HepG2 (cell line): ENCODE data around the gene ZBTB1. TPM values are rescaled to one million over a fixed set of nuclear protein-coding genes. Genes with fewer than 3 reads are reported as not detected.

Experiments
- ESRRA ChIP-seq: sonication (generic); formaldehyde crosslinking; IDR thresholded peaks from 2 replicates; pipeline ENCODE4 v1.5.1; 2020; ENCODE audit warnings: mild to moderate bottlenecking, low read depth, missing genetic modification reagents
- FOXK2 ChIP-seq: fragments of 450-650 bp; IDR thresholded peaks from 2 replicates; pipeline ENCODE4 v1.6.1; 2016
- GTF3A ChIP-seq: sonication (generic); formaldehyde crosslinking; conservative IDR thresholded peaks from 2 replicates; pipeline ENCODE4 v1.4.0; 2020; ENCODE audit warnings: mild to moderate bottlenecking, missing genetic modification reagents
- NR1H2 ChIP-seq: sonication (generic); formaldehyde crosslinking; IDR thresholded peaks from 2 replicates; pipeline ENCODE4 v1.8.1; 2022; ENCODE audit warnings: low read depth, missing genetic modification reagents, borderline replicate concordance
- SIX4 ChIP-seq: sonication (generic); formaldehyde crosslinking; IDR thresholded peaks from 2 replicates; pipeline ENCODE4 v1.4.0; 2020; ENCODE audit warnings: missing genetic modification reagents
- TFDP2 ChIP-seq: sonication (generic); formaldehyde crosslinking; IDR thresholded peaks from 2 replicates; pipeline ENCODE4 v1.4.0; 2020; ENCODE audit warnings: missing genetic modification reagents
- THRA ChIP-seq: sonication (generic); formaldehyde crosslinking; IDR thresholded peaks from 2 replicates; pipeline ENCODE4 v1.4.0; 2020; ENCODE audit warnings: missing genetic modification reagents, borderline replicate concordance
- ZMYM2 ChIP-seq: sonication (generic); formaldehyde crosslinking; IDR thresholded peaks from 2 replicates; pipeline ENCODE4 v1.8.0; 2022; ENCODE audit warnings: mild to moderate bottlenecking, missing genetic modification reagents
- ZNF281 ChIP-seq: sonication (generic); formaldehyde crosslinking; IDR thresholded peaks from 2 replicates; pipeline ENCODE4 v1.4.0; 2020; ENCODE audit warnings: missing genetic modification reagents, borderline replicate concordance
- ZNF33B ChIP-seq: sonication (generic); formaldehyde crosslinking; IDR thresholded peaks from 2 replicates; pipeline ENCODE4 v1.5.1; 2020; ENCODE audit warnings: mild to moderate bottlenecking, missing genetic modification reagents
- ZNF589 ChIP-seq: sonication (generic); formaldehyde crosslinking; conservative IDR thresholded peaks from 2 replicates; pipeline ENCODE4 v1.8.0; 2022; ENCODE audit warnings: mild to moderate bottlenecking, moderate library complexity, missing genetic modification reagents
- ZNF609 ChIP-seq: sonication (generic); formaldehyde crosslinking; IDR thresholded peaks from 2 replicates; pipeline ENCODE4 v1.4.0; 2020; ENCODE audit warnings: mild to moderate bottlenecking, missing genetic modification reagents, borderline replicate concordance
- ZNF850 ChIP-seq: sonication (generic); formaldehyde crosslinking; conservative IDR thresholded peaks from 2 replicates; pipeline ENCODE4 v1.9.0; 2021; ENCODE audit warnings: mild to moderate bottlenecking, missing genetic modification reagents
- polyA plus RNA-seq, 8 experiments: library from polyadenylated mRNA; depleted of rRNA in 3 of 8; stranded (reverse) in 7 of 8; unstranded in 1 of 8; fragments of >200 nt; fragmentation: Illumina TruSeq in 4 of 8; extraction: Trizol in 4 of 8; gene quantifications; 2 replicates each; pipeline versions ENCODE4 v1.2.1 to v1.2.3, GENCODE V29; 2011 to 2016; ENCODE audit warnings: low read depth in 4 of 8, missing spikeins in 1 of 8, mixed read lengths in 1 of 8; ENCODE audit not compliant: insufficient read depth in 1 of 8
- total RNA-seq, 5 experiments: library from RNA; depleted of rRNA; stranded (reverse); fragments of >200 nt; fragmentation: Illumina TruSeq; extraction: Trizol; gene quantifications; 2 replicates each; pipeline ENCODE4 v1.2.3, GENCODE V29; 2016; ENCODE audit warnings: low read depth in 1 of 5

Gene ZBTB1
- total and polyA plus RNA-seq, 2 of the 13 experiments (the other 11 are each of a cell fraction or from before 2014, with no cell fraction given) = 18.8 to 22.6 TPM

GRCh38 chr14:64504310-64504896, at the start of gene ZBTB1 (continued):
- TF ChIP-seq TFDP2 (CRISPR knock-in tag) = no peak
- no peak; the same call in 1 of the 2 replicates for TF ChIP-seq ZNF609 (CRISPR knock-in tag)
- no peak for TF ChIP-seq ZNF33B (CRISPR knock-in tag)
- TF ChIP-seq THRA (CRISPR knock-in tag) = no peak
- no peak for TF ChIP-seq FOXK2
- no peak for TF ChIP-seq SIX4 (CRISPR knock-in tag)
- TF ChIP-seq NR1H2 (CRISPR knock-in tag) = no peak
- TF ChIP-seq ZNF850 = no peak
- TF ChIP-seq ZNF589 = peak; percentile 36; the same call in 1 of the 2 replicates
- TF ChIP-seq ZNF281 = 0 out of 2 replicates have a peak, but pooled peaks have one; percentile 3
- no peak for TF ChIP-seq ZMYM2 (CRISPR knock-in tag)
- no peak for TF ChIP-seq ESRRA (CRISPR knock-in tag)
- no peak for TF ChIP-seq GTF3A
- TF ChIP-seq, all 625 proteins: peak for 134
